HG02642 (cell line): Measurements from ENCODE around the gene LAPTM5.

Experiments used
- ATAC-seq: cut with Tn5 transposase; IDR thresholded peaks from one replicate; pipeline ENCODE4 v1.9.1; 2021; ENCODE audit warnings: mild to moderate bottlenecking; ENCODE audit not compliant: unreplicated experiment, poor library complexity

The LAPTM5 gene

GRCh38 chr1:30734106-30734505, 23.5 kb downstream of the LAPTM5 start:
- ATAC-seq: no peak

GRCh38 chr1:30733493-30733892, 24.1 kb downstream of the LAPTM5 start:
- no peak for ATAC-seq

GRCh38 chr1:30732277-30732996, 25.1 kb downstream of the LAPTM5 start:
- peak; percentile 45 for ATAC-seq

- no peak for ATAC-seq
Observed at GRCh38 chr1:30731806-30732276, 25.7 kb downstream of the LAPTM5 start.

- ATAC-seq: no peak
Observed at GRCh38 chr1:30731109-30731805, 26.3 kb downstream of the LAPTM5 start.

GRCh38 chr1:30730346-30731108, 27.0 kb downstream of the LAPTM5 start:
- ATAC-seq: no peak

GRCh38 chr1:30729901-30730300, 27.7 kb downstream of the LAPTM5 start:
- ATAC-seq: no peak

DNA sequence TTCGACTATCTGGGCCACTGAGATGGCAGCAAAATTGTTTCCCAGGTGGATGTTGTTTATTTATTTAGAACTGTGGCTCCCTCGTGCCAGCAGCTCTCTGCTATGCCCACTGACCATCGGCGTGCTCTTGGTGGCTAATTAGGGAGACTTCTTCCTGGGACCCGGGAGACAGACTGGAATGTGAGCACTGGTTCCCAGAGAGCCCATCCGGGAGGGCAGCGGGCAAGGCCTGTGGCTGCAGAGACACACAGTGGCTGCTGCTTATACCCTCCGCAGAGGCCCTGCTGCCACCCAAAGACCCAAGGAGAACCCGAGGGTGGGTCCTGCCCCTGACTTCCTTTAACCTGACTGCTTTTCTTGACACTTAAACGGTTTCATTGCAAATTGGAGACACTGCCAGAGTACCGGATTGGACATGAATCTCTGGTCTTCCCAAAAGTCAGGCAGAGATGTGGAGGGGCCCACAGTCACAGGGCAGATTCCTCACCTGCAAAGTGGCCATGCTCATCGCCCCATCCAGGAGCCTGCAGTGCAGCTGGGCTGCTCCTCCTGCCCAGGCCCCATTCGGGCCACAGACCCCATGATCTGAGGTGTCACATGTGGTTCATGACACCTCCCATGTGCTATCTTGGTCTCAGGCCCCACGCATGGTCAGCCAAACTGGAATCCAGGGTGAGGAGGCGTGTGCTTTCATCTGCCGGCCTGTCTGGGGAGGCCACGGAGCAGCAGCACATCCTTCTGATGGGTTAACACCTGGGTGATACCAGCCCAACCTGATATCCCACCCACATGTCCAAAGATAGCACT, 28.5 kb downstream of the LAPTM5 start:
- ATAC-seq: no peak

GRCh38 chr1:30728340-30728739, 29.2 kb downstream of the LAPTM5 start:
- no peak for ATAC-seq

GRCh38 chr1:30727824-30728223, 29.8 kb downstream of the LAPTM5 start:
- no peak for ATAC-seq

DNA sequence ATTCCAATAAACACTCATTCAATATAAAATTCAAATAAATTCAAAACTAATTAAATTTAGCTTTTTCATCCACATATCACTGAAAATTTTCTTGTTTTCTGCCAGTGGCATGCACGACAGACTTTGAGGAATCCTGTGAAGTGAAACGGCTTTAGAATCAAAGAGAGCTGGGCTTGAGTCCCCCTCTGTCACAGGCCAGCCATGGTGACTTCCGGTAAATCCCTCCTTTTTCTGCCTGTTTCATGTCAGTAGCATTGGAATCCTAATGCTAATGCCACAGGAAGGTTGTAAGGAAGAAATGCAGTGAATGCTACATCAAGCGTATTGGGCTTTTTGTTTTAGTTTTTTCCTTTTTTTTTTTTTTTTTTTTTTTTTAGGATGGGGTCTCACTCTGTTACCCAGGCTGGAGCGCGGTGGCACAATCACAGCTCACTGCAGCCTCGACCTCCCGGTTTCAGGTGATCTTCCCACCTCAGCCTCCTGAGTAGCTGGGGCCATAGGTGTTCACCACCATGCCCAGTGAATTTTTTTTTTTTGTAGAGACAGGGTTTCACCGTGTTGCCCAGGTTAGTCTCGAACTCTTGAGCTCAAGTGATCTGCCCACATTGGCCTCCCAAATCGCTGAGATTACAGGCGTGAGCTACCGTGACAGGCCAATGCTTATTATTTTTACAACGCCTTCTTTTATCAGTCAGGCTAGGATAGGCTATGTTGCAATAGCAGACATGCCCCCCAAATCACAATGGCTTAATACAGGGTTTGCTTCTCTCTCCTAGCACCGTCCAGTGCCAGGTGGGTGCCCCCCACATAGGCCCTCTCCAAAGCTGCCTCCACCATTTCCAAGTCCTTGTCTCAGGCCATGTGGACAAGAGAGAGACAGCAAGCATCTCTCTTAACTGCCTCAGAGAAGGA, 30.5 kb downstream of the LAPTM5 start:
- no peak for ATAC-seq

DNA sequence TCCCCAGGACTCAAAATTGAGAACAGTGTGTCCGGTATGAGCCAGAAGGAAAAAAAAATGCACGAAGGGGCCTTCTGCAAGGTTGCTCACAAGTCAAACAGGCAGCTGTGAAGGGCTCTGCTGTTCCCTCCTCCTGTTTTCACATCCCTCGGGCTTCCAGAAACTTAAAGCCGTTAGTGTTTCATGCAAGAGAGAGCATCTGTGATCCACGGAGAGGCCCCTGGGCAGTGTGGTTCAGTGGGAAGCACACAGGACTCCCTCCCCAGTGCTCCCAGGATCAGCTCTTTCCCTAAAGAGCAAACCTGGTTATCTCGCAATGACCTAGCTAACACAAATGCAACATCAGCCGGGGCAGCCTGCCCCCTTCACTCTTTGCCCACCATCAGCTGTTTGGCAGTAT, 31.3 kb downstream of the LAPTM5 start:
- no peak for ATAC-seq

GRCh38 chr1:30725450-30726095, 32.0 kb downstream of the LAPTM5 start:
- no peak for ATAC-seq

GRCh38 chr1:30724655-30725421, 32.7 kb downstream of the LAPTM5 start:
- ATAC-seq: no peak

DNA sequence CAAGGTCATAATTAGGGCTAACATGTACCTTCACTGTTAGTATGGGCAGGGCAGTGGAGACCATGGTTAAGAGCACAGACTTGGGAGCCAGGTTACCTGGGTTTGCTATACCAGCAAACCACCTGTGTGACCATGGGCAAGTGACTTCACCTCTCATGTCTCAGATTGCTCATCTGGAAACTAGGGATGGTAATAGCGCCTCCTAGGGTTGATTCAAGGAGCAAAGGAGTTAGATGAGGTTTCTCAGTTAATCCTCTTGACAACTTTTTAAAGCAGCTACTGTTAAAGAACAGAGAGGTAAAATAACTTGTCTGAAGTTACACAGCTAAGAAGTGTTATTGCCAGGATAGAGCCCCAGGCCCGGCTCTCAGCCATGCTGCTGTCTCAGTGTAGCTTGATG, 33.4 kb downstream of the LAPTM5 start:
- ATAC-seq: no peak

- ATAC-seq: no peak
Observed at GRCh38 chr1:30723331-30723755, 34.2 kb downstream of the LAPTM5 start, which contains the start of gene MATN1. TSS of gene MATN1 (minus strand) at chr1:30723585. CDS start at chr1:30723551, 34 bp downstream.

- no peak for ATAC-seq
Observed at GRCh38 chr1:30721812-30722537, 35.6 kb downstream of the LAPTM5 start.
